Measurements from ENCODE around the gene C1orf52. TPM values are rescaled to one million over a fixed set of nuclear protein-coding genes. Genes with fewer than 3 reads are reported as not detected.
A peak's percentile ranks its signal among the peaks of the same experiment; 100 is the strongest.

Gene C1orf52
- total RNA-seq, 1 donor from 2014 or later, result 23.4 TPM

- Histone ChIP-seq H3K36me3 (no peaks in the 10 kb centered on the region), H3K27ac (peak overlapping the region; percentile 53), H3K27me3 (ENCODE audit: low read depth) (no peaks in the 10 kb centered on the region), H3K4me3 (no peak overlapping the region), H3K9me3 (no peaks in the 10 kb centered on the region), H3K4me1 (peaks cover 21% of the 10 kb centered on the region)
- DNase-seq, result no peak
- TF ChIP-seq CTCF (IDR thresholded peaks at IDR 0.05), result no peak
- ATAC-seq, result no peak
- intact Hi-C loops (cut with DNase I), result no loop called here
Observed at GRCh38 chr1:85224295-85224694, 35.2 kb downstream of the C1orf52 start.

- H3K27ac ChIP-seq, result no peak overlapping the region
- no peaks in the 10 kb centered on the region for H3K36me3 ChIP-seq
- peaks cover 21% of the 10 kb centered on the region for H3K4me1 ChIP-seq
- H3K27me3 ChIP-seq (ENCODE audit: low read depth), result no peaks in the 10 kb centered on the region
- intact Hi-C loops (cut with DNase I), result no loop called here
- no peak for TF ChIP-seq CTCF (IDR thresholded peaks at IDR 0.05)
- H3K9me3 ChIP-seq, result no peaks in the 10 kb centered on the region
- H3K4me3 ChIP-seq, result no peak overlapping the region
- ATAC-seq (no peak), DNase-seq (no peak)
Observed at GRCh38 chr1:85223334-85223733, 36.1 kb downstream of the C1orf52 start.

- H3K27ac ChIP-seq, result no peak overlapping the region
- no peaks in the 10 kb centered on the region for H3K36me3 ChIP-seq
Observed at GRCh38 chr1:85220756-85221201, 38.7 kb downstream of the C1orf52 start.

GRCh38 chr1:85219853-85220610, 39.4 kb downstream of the C1orf52 start:
- no peak for TF ChIP-seq CTCF (IDR thresholded peaks at IDR 0.05)
- no peaks in the 10 kb centered on the region for H3K27me3 ChIP-seq (ENCODE audit: low read depth)
- H3K27ac ChIP-seq, result no peak overlapping the region
- H3K9me3 ChIP-seq, result no peaks in the 10 kb centered on the region
- H3K36me3 ChIP-seq, result no peaks in the 10 kb centered on the region
- no peak overlapping the region for H3K4me3 ChIP-seq
- peaks cover 12% of the 10 kb centered on the region for H3K4me1 ChIP-seq
- intact Hi-C loops (cut with DNase I), result no loop called here
- ATAC-seq, result no peak
- DNase-seq, result no peak

More at GRCh38 chr1:85220756-85221201, 38.7 kb downstream of the C1orf52 start:
- H3K9me3 ChIP-seq, result no peaks in the 10 kb centered on the region
- no peak for TF ChIP-seq CTCF (IDR thresholded peaks at IDR 0.05)
- no peaks in the 10 kb centered on the region for H3K27me3 ChIP-seq (ENCODE audit: low read depth)
- peaks cover 20% of the 10 kb centered on the region for H3K4me1 ChIP-seq
- no peak for ATAC-seq
- intact Hi-C loops (cut with DNase I), result no loop called here
- DNase-seq, result no peak
- no peak overlapping the region for H3K4me3 ChIP-seq

- TF ChIP-seq CTCF (IDR thresholded peaks at IDR 0.05), result no peak
- H3K36me3 ChIP-seq, result no peaks in the 10 kb centered on the region
Observed at GRCh38 chr1:85216697-85217096, 42.8 kb downstream of the C1orf52 start.

More at GRCh38 chr1:85216697-85217096, 42.8 kb downstream of the C1orf52 start:
- ATAC-seq, result no peak
- DNase-seq, result no peak
- intact Hi-C loops (cut with DNase I), result no loop called here
- Histone ChIP-seq H3K27ac (no peak overlapping the region), H3K9me3 (no peaks in the 10 kb centered on the region), H3K4me1 (no peaks in the 10 kb centered on the region), H3K27me3 (ENCODE audit: low read depth) (no peaks in the 10 kb centered on the region), H3K4me3 (no peak overlapping the region)

Measured in lower lobe of right lung (tissue), 2 donors.